Embryonic facial prominence (tissue), 1 donor: Measurements from ENCODE around the gene FLNB.

Experiments used
- DNase-seq: peaks from one replicate; pipeline ENCODE4 v3.0.0-alpha.2; 2016; ENCODE audit errors: extremely low spot score

Gene FLNB

DNA sequence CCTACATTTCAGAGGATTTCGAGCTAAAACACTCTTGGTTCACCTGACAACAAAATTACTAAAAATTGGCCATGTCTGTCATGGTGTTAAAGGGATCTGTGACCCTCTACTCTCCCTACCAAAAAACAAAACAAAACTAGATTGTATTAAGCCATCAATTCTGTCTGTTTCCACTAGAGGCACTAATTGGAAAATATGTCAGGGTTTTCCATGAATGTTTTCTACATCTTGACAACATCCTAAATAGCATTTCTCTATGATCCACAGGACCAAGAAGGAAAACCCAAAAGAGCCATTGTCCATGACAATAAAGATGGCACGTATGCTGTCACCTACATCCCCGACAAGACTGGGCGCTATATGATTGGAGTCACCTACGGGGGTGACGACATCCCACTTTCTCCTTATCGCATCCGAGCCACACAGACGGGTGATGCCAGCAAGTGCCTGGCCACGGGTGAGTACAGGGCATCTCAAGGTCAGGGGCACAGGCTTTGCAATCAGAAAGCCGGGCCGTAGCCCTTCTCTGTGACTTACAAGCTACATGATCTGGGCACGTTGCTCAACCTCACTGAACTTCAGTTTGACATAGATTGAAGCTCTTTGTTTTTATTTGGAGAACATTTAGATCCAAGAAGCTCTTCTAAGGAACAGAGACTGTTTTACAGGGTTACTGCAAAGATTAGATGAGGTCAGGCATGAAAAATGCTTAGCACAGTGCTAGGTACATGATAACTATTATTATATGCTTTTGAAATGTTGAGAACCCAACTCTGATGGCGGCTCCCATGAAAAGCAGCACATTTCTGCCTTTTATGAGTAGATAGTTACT lies 127.7 kb downstream of the FLNB start:
- no peak for DNase-seq

DNA sequence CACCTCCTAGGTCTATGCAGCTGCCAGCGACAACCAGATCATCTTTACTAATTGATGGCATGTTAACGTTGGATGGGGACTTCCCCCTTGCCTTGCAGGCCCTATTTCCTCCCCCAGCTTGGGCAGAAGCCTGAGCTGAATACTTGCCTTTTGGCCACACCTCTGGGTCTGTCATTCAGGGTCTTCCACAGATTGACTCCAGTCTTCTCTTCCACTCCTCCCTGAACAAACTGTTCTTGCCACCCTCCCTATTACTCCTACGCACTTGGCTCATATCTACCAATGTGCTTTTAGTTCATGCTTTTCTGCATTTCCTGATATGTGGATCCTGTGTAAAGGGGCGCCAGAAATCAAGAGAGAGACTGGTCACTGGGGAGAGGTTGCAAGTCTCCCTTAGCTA lies 129.1 kb downstream of the FLNB start:
- no peak for DNase-seq

DNA sequence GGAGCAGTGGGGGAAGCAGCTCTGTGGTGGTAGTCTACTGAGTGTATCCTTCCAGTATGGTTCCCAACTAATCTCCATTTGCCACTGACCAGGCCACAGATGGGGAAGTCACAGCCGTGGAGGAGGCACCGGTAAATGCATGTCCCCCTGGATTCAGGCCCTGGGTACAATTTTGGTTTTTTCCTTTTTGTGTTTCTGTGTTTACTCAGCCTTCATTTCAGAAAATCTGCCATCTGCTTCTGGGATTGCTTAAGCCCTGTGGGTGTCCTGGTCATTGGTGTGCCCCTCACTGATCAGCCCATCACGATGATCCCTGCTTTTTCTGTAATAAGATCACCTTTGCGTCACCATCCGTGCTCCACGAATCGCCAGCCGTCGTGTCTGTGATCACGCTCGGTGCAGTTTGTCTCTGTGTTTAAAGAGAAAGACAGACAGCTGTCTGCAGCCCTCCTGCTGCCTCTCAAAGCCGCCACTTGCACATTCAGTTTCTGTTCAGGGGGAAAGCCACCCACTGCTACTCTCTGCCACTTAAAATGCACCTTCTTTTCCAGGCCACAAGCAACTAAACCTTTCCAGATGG lies 133.6 kb downstream of the FLNB start:
- DNase-seq, result no peak

DNA sequence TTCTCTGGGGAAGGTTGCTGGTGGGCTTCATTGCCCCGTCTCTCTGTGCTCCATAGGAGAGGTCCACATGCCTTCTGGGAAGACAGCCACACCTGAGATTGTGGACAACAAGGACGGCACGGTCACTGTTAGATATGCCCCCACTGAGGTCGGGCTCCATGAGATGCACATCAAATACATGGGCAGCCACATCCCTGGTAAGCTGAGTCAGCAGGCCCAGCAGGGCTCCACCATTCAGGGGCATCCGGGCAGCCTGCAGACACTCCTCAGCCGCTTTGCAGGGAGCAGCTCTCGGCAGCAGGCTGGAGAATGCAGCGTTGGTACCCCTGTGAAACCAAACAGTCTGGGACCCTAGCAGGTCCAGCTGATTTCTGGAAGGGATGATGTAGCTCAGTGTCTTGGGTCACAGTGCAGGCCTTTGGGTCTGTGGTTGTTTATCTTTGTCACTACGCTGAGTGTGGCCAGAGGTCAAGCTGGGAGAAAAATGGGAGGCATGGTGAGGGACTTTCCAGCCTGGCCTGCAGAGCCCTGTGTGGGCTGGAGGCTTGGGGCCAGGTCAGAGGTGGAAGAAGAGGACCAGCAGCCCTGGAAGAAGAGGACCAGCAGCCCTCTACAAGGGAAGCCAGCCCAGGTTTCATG lies 135.3 kb downstream of the FLNB start:
- DNase-seq, result no peak

DNA sequence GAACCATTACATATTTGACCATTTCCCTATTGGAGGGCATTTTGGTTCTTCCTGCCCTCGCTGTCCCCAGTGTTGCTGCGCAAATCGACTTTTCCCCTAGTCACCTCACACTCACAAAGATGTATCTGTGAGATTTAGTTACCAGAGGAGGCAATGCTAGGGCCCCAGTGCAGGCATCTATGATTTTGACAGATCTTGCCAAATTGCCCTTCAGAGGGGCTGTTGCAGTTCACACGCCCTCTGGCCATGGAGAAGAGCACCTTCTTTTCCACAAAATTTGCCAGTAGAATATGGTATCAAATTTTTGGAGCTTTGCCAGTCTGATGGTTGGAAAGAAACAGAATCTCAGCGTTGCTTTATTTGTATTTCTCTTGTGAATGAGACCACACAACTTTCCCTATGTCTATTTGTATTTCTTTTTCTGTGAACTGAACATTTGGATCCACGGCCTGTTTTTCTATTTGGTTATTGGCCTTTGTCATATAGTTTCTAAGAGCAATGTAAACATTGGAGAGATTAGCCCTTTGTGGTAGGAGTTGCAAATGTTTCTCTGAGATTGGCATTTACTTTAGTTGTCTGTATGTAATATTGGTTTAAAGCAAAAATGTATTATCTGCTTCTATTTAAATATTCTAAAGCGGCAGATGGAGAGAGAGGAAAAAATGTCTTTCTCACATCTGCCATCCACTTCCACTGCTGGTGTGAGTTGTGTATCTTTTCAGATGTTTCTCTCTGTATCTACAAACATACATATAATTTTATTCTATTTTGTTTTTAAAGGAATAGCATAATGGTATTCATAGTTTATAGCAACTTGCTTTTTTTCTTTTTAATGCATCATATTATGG lies 136.5 kb downstream of the FLNB start:
- DNase-seq, result no peak

DNA sequence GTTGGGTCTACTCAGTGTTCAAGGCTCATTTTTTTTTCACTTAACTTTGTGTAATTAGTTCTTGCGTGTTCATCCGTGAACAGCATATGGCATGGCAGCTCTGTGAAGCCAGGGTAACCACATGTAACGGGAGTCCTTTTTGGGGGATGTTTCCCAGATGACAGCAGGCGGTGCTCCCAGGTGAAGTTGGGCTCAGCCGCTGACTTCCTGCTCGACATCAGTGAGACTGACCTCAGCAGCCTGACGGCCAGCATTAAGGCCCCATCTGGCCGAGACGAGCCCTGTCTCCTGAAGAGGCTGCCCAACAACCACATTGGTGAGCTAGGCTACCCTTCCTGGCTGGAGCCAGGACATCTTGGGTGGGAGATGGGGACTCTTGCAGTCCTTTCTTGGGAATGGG lies 139.8 kb downstream of the FLNB start:
- DNase-seq, result no peak

DNA sequence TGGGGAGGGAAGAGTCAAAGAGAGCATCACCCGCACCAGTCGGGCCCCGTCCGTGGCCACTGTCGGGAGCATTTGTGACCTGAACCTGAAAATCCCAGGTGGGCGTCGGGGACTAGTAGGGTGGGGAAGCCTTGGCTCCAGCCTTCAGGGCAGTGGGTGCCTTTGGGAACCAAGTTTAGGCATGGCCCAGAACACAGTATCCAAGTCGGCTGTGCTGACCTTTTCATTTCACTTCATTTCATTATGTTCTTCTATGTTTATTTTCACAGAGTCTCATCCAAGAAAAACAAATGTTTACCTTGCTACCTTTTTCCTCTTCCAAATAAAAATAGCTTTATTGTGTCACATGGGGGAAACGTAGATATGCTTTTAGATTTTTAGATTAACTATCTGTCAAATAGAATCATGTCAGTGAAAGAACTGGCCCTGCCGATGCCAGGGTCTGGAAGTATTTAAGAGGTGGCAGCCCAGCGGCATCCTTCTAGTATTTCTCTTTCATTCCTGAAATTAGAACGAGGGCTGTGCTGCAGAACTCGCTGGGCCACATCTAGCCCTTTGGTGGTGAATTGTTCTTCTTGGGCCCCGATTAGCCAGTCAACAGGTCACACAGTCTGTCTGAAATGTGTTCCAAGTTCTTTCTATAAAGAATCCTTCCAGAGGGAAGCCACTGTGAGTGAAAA lies 142.0 kb downstream of the FLNB start:
- DNase-seq, result peak; percentile 69

DNA sequence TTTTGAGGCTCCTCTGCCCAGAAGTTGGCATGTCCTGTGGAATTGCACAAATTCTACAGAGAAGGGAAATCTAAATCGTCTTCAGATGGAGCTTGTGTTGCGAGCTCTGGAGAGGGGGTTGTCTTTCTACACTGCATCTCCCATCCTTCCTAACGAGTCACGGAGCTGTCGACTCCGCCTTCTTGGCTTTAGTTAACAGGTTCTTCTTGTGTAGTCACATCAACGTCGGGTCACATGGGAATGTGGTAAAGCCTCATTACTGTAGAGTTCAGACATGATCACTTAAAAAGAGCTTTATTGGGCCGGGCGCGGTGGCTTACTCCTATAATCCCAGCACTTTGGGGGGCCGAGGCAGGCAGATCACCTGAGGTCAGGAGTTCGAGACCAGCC lies 142.6 kb downstream of the FLNB start:
- peak; percentile 66 for DNase-seq

DNA sequence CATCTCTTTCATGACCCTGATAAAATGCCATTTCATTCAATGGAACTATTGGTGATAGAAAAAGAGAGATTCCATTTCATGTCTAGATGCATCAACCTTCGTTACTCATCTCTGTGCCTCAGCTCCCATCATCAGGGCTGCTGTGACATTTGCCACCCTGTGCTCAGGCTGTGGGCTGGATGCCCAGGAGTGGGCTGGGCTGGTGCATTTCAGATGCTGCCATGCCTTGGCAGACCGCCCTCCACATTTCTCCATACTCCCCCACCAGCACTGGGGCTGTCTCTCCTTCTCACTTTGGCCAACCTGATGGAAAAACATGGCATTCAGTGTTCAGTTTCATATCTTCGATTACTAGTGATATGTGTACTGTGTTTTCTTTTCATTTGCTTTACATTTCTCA lies 143.4 kb downstream of the FLNB start:
- DNase-seq, result no peak

DNA sequence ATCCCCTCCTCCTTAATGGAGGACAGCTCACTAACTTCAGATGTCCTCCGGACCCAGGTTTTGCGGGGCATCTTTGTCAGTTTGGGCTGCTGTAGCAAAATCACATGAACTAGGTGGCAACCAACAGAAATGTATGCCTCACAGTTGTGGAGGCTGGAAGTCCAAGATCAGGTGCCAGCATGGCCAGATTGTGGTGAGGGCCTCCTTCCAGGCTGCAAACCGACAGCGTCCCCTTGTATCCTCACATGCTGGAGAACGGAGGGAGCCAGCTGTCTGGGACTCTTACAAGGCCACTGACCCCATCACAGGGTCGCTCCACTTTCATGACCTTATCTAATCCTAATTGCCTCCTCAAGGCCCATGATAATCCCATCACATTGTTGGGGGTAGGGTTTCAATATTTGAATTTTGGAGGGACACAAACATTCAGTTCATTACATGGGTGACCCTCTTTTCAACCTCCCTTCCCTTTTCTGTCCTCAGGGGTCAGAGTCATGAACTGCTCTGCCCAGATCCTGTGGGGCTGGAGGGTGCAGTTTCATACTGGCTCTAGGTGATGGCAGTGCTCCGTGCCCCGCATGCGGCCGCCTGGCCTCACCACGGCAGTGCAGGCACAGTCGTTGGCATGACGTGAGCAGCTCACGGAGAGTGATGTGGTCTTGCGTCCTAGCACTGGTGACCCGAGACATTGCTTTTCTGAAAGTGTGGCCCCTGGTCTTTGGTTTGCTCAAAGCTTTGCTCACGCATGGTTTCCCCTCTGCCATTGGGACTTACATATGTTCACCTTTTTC lies 144.2 kb downstream of the FLNB start:
- DNase-seq, result no peak

DNA sequence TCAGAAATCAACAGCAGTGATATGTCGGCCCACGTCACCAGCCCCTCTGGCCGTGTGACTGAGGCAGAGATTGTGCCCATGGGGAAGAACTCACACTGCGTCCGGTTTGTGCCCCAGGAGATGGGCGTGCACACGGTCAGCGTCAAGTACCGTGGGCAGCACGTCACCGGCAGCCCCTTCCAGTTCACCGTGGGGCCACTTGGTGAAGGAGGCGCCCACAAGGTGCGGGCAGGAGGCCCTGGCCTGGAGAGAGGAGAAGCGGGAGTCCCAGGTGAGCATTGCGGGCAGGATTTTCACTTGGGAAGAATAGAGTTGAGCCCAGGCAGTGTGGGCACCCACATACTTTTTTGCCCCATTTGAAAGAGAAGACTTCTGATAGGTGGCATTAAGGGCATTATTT lies 145.1 kb downstream of the FLNB start:
- DNase-seq, result no peak

DNA sequence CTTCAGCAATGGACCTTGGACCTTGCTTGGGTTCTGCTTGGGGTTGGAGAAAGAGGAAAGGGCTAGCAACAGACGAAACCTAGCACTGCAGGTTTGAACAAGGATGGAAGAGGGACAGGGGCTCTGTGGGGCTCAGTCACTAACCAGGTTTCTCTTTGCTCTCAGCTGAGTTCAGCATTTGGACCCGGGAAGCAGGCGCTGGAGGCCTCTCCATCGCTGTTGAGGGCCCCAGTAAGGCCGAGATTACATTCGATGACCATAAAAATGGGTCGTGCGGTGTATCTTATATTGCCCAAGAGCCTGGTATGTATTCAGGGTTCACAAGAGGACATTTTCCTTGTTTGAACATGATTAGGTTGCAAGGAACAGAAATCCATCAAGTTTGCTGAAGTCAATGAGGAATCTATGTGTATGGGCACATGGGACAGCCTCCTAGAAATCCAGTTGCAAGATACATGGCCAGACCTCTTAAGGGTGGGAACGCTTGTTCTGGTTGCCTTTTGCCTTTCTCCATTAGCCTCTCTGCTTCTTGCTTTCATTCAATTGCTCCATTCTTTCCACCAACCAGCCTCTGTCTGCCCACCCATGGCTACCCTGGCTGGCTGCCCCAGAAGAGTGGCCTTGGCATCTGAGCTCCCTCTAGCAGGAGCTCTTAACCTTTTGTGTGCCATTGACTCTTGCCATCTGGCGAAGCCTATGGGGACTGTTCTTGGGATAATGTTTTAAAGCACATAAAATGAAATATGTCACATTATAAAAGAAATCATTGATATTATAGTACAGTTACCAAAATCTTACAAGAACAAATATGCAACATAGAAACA lies 146.6 kb downstream of the FLNB start:
- no peak for DNase-seq

DNA sequence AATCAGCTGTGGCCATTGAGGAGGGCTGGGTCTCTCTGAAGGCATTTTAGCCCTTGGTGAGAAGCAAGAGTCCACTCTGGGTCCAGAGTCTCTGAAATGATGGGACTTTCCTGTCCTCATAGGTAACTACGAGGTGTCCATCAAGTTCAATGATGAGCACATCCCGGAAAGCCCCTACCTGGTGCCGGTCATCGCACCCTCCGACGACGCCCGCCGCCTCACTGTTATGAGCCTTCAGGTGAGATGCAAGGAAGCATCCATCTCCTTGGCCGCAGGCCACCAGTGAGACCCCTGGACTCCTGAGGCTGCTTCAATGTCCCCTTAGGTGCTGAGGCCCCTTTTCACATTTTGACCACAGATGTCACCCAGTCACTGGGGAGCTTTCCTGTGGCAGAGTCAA lies 147.6 kb downstream of the FLNB start:
- no peak for DNase-seq

DNA sequence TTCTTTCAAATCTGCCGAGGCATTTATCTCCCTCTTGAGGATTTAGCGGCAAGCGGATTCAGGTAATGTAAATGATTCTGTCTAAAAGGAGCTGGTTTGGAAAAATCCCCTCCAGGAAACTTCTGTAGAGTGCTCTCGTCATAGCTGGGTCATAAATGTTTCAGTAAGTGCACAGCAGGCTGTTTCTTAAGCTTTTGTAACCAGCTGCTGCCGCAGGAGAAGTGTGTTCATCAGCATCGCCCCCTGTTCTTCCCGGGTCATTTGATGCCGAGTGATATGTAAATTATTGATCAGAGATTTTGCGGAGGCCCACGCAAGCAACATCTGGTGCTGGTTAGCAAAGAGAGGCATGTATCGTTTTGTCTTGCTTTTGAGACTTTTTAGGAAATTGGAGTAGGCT lies 149.5 kb downstream of the FLNB start:
- DNase-seq, result peak; percentile 59

DNA sequence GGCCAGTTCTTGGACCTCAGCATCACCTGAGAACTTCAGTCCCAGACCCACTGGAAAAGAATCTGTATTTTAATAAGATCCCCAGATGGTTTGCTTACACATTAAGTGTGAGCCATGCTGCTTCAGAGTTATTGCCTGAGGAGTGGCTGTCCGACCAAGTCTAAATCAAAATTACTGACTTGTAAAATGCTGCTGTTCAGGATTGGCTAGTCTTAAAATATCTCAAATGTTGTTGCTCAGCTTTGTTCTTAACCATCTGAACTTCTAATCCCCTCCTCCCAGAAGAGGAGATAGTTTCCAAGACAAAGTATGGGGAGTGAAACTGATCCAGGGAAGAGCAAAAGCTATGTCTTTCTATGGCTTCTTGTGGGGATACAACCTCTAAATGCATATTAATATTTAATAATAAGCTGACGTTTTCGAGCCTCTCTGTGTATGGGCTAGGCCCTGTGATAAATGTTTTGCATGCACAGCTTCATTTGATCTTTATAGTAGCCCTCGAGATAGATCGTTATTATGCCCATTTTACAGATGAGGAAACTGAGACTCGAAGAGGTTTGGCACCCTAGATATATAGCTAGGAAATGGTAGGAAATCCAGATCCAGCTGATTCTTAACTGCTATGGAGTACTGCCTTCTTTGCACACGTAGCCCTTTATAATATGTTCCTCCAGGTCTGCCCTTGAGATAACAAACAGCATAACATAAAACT lies 150.4 kb downstream of the FLNB start:
- no peak for DNase-seq

DNA sequence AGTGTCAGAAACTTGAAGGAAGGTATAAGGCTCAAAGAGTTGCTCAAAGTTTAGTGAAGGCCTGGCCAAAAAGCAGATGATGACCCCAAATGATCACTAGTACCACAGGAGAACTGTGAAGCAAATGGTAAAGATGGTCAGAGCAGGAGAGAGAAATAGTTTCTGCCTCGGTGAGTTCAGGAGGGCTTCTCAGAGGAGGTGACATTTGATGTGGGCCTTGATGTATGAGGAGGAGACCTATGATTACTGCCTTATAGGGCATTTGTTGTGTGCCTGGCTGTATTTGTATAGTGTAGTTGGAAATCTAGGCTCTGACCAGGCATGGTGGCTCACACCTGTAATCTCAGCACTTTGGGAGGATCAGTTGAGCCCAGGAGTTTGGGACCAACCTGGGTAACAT lies 152.2 kb downstream of the FLNB start:
- no peak for DNase-seq

DNA sequence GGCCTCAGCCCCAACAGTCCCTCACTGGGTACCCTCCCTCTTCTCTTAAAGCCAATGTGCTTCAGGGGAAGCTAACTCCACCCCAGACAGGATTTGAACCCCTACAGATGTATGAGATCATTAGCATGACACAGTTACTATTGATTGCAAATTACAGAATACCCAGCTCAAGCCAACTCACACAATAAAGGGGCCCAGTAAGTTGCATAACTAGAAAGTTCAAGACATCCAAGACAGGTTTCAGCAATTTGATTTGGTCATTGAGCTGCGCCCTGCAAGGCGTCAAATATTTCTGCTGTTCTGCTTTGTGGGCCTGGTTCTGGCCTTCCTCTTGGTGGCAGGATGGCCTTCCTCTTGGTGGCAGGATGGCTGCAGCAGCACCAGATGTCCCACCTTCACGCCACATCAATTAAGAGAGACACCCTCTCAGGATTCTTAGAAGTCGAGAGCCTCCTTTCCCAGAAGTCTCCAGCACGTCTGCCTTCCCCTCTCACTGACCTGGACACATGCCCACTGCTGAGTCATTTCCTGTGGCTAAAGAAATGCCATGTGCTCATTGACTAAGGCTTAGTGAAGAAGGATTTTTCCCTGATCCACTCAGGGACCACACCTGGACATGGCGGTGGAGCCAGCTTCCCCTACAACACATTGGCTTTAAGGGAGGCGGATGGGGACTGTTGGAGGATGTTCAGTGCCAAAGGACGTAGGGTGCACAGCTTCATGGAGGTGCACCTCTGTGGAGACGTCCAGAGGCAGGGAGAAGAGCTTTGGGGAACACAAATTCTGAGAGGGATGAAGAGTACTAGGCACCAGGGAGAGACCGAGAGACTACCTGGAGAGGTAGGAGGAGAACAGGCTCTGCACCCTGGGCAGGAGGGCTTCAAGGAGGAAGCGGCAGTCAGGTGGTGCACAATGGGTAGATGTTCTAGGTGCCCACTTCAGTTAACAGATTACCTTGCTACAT lies 153.5 kb downstream of the FLNB start:
- no peak for DNase-seq

DNA sequence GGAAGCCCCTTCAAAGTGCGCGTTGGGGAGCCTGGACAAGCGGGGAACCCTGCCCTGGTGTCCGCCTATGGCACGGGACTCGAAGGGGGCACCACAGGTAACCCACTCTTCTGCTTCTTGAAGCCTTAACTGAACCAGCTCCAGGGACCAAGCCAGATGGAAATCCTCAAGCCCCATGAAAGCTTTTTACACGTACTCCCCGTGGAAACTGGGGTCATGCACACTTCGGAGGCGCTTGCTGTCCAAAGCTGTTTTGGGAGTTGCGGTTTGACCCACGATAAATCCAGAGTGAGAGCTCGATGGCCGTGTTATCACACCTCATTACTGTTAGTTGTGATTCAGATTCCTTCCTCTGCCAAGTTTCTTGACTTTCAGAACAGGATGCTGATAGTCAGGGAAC lies 155.0 kb downstream of the FLNB start:
- DNase-seq, result no peak
